HG03045 (cell line): ENCODE results near the gene MEOX2.

Source experiments
- ATAC-seq: cut with Tn5 transposase; IDR thresholded peaks from one replicate; pipeline ENCODE4 v1.9.1; 2021; ENCODE audit warnings: mild to moderate bottlenecking, moderate library complexity; ENCODE audit not compliant: unreplicated experiment

MEOX2 gene

GRCh38 chr7:15566476-15566875, 120.0 kb downstream of the MEOX2 start:
- ATAC-seq: no peak

GRCh38 chr7:15561835-15562234, 124.6 kb downstream of the MEOX2 start, which contains the start of gene AGMO:
Gene AGMO (minus strand): TSS chr7:15562015.
- ATAC-seq: no peak
